Measurements from ENCODE around the gene GGCT. TPM values are rescaled to one million over a fixed set of nuclear protein-coding genes. Genes with fewer than 3 reads are reported as not detected.
"Not testable (repeated sequence)": the region's sequence is repeated elsewhere in the genome, so short reads cannot be mapped to it uniquely, and the experiment has no call there.

GGCT gene
- total RNA-seq, 2 donors from 2014 or later: 65.7 to 84.4 TPM

DNA sequence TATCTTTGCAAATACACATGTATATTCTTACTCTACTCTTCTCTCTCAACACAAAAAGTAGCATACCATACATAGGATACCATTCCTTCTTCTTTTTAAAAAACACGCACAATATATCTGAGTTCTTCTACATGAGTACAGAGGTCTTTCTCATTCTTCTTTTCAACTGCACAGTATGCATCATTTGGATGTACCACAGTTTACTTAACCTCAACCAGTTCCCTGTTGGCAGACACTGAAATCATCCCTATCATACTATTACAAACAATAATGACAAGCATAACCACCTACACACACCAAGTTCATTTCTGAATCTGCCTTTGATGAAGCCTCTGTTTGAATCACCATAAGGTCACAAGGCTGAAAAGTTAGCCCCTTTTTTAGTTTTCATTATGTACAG lies 25.7 kb upstream of the GGCT start:
- ATAC-seq (replicated peaks in 1 of 2) (peak; percentile 51 to 56), DNase-seq (no peak)
- peaks cover 0 to 2% of the 10 kb centered on the region in 2 donors for H3K9me3 Mint-ChIP-seq
- peak overlapping the region; percentile 43 for H3K27ac Mint-ChIP-seq
- peaks cover 10% of the 10 kb centered on the region for H3K4me1 Mint-ChIP-seq (ENCODE audit: low read depth)
- peaks cover 0 to 2% of the 10 kb centered on the region in 2 donors for H3K36me3 Mint-ChIP-seq (ENCODE audit: insufficient read depth in 2 of 2)
- no peak overlapping the region for H3K4me3 Mint-ChIP-seq
- no peaks in the 10 kb centered on the region for H3K27me3 Mint-ChIP-seq (ENCODE audit: low read depth)

DNA sequence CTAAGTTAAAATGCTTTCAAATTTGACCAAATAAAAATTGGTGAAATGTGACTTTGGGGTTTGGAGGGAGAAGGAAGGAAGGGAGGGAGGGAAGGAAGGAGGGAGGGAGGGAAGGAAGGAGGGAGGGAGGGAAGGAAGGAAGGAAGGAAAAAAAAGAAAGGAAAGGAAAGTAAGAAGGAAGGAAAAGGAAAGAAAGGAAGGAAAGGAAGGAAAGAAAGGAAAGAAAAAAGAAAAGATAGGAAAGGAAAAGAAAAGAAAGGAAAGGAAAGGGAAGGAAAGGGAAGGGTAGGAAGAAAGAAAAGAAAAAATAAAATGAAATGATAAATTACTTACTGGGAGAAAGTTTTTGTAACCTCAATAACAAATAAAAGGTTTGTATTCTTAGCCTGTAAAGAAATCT lies 24.1 kb upstream of the GGCT start:
- no peak for ATAC-seq (replicated peaks in 1 of 2)
- Mint-ChIP-seq H3K4me1 (ENCODE audit: low read depth) (peaks cover 10% of the 10 kb centered on the region), H3K36me3 (ENCODE audit: insufficient read depth in 2 of 2) (peaks cover 0 to 2% of the 10 kb centered on the region in 2 donors), H3K27ac (no peak overlapping the region), H3K4me3 (no peak overlapping the region), H3K9me3 (no peaks in the 10 kb centered on the region), H3K27me3 (ENCODE audit: low read depth) (no peaks in the 10 kb centered on the region)
- no peak for DNase-seq

DNA sequence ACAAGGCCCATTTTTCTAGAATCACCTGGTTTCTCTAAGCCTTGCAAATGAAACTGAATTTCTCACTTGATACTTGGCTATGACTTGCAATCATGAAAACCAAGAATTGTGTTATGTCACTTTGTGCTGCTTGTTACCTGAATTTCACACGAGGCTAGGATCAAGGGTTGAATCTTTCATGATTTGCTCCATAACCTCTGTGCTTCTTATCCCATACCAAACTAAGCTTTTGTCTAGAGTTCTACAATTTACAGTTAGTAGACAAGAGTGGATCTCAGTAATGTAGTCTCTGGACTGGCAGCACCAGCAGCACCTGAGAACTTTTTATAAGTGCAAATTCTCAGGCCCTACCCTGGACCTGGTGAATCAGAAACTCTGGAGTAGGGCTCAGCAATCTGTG lies 22.7 kb upstream of the GGCT start:
- DNase-seq; ATAC-seq (replicated peaks in 1 of 2): not testable (repeated sequence)
- H3K4me1 Mint-ChIP-seq (ENCODE audit: low read depth): peaks cover 10% of the 10 kb centered on the region

DNA sequence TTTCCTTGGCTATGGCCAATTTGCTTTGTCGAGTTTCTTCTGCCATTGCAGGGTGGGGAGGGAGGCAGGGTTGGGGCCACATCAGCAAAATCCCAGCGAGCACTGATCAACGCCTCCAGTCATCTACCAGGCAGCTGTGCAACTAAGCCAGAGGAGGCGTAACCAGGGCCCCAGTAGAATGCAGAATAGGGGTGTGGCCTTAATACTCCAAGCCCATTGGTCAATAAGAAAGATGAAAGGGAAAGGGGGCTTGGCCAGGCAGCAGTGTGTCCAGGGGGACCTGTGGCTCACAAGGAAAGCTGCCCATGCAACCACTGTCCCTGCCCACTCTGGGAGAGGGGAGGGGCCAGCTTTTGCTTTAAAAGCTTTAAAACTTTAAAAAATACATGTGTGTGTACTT lies 21.5 kb upstream of the GGCT start:
- Mint-ChIP-seq H3K36me3 (ENCODE audit: insufficient read depth in 2 of 2) (peaks cover 0 to 2% of the 10 kb centered on the region in 2 donors), H3K27ac (no peak overlapping the region)
- no peak for ATAC-seq (replicated peaks in 1 of 2)

More for the DNA sequence above, 22.7 kb upstream of the GGCT start:
- not testable (repeated sequence) for H3K9me3 Mint-ChIP-seq; H3K4me3 Mint-ChIP-seq; H3K27me3 Mint-ChIP-seq (ENCODE audit: low read depth); H3K27ac Mint-ChIP-seq; H3K36me3 Mint-ChIP-seq (ENCODE audit: insufficient read depth in 2 of 2)

DNA sequence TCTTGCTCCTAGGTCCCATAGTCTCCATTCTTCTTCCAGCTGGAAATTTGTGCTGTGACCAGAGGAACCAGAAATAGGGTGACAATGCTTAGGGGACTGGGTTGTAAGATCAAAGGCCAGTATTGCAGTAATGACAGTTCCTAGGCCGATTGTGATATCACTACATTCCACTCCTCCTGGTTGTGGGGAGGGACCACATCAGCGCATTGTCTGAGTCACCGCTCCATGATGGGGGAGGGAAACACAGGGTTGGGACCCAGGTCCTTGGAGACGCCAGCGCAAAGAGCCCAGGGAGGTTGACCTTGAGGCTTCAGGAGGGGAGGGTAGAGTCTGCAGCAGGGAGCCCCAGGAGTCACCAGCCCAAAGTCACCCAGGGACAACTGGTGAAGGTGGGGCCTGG lies 20.8 kb upstream of the GGCT start:
- Mint-ChIP-seq H3K4me3 (no peak overlapping the region), H3K4me1 (ENCODE audit: low read depth) (peaks cover 15% of the 10 kb centered on the region), H3K27ac (no peak overlapping the region), H3K9me3 (no peaks in the 10 kb centered on the region), H3K36me3 (ENCODE audit: insufficient read depth in 2 of 2) (peaks cover 0 to 2% of the 10 kb centered on the region in 2 donors), H3K27me3 (ENCODE audit: low read depth) (no peaks in the 10 kb centered on the region)
- ATAC-seq (replicated peaks in 1 of 2): no peak
- DNase-seq: no peak

More for the DNA sequence above, 21.5 kb upstream of the GGCT start:
- Mint-ChIP-seq H3K4me1 (ENCODE audit: low read depth) (peaks cover 12% of the 10 kb centered on the region), H3K9me3 (no peaks in the 10 kb centered on the region), H3K4me3 (no peak overlapping the region), H3K27me3 (ENCODE audit: low read depth) (no peaks in the 10 kb centered on the region)
- DNase-seq: no peak

DNA sequence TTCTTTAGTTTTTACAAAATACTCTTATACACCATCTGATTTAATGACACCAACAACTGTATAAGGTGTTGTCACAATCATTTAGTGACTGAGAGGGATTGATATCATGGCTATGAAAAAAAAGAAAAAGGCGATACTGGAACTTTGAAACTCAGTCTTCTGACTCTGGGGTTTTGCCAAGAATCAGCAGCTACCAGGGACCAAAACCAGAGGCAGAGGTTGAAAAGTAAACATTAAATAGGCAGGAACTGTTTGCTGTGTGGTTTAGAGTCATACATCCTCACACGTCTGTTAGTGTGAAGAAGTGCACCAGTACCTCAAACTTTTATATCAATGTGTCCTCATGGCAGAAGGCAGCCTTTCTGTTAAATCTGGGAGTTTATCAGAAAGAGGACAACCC lies 19.9 kb upstream of the GGCT start:
- no peak for ATAC-seq (replicated peaks in 1 of 2)
- Mint-ChIP-seq H3K36me3 (ENCODE audit: insufficient read depth in 2 of 2) (no peaks in the 10 kb centered on the region), H3K27ac (no peak overlapping the region), H3K9me3 (no peaks in the 10 kb centered on the region), H3K27me3 (ENCODE audit: low read depth) (no peaks in the 10 kb centered on the region), H3K4me1 (ENCODE audit: low read depth) (peaks cover 19% of the 10 kb centered on the region), H3K4me3 (peak overlapping the region in 1 of 2 donors; percentile 41)
- no peak for DNase-seq

DNA sequence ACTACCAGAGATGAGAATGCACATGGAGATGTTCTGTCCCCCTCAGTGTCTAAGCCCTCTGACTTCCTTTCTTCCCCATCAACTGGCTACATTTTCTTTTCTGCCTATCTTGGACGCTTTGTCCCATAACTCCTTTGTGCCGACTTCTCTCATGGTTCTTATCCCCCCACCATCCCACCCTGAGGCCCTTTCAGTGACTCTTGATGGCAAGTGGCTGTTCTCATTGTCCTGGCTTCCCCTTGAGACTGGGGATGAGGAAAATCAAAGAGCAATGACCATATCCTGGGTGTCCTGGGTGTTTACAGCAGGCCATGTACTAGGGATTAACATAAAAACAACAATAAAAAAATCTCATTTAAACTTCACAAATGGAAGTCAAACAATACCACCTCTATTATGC lies 18.8 kb upstream of the GGCT start:
- Mint-ChIP-seq H3K4me3 (no peak overlapping the region), H3K36me3 (ENCODE audit: insufficient read depth in 2 of 2) (no peaks in the 10 kb centered on the region), H3K27me3 (ENCODE audit: low read depth) (no peaks in the 10 kb centered on the region), H3K27ac (no peak overlapping the region), H3K9me3 (no peaks in the 10 kb centered on the region), H3K4me1 (ENCODE audit: low read depth) (peaks cover 19% of the 10 kb centered on the region)
- DNase-seq (no peak), ATAC-seq (replicated peaks in 1 of 2) (no peak)

DNA sequence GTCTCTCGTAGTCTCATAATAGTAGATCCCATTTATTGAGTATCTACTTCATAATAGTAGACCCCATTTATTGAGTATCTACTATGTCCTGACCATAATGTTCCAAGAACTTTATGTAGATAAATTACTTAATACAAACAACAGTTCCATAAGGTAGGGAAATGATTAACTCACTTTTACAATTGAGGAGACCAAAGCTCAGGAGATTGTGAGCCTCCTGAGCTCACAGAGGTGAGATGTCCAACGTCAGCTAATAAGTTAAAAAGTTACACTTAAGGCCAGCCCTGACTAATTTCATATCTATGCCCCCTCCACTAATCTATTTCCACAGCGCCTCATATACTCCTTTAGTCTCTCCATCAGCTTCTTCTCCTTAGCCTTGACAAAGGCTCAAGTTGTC lies 17.5 kb upstream of the GGCT start:
- Mint-ChIP-seq H3K4me1 (ENCODE audit: low read depth) (peaks cover 21% of the 10 kb centered on the region), H3K27ac (no peak overlapping the region), H3K36me3 (ENCODE audit: insufficient read depth in 2 of 2) (no peaks in the 10 kb centered on the region), H3K4me3 (no peak overlapping the region), H3K9me3 (no peaks in the 10 kb centered on the region), H3K27me3 (ENCODE audit: low read depth) (no peaks in the 10 kb centered on the region)
- DNase-seq: no peak
- no peak for ATAC-seq (replicated peaks in 1 of 2)

DNA sequence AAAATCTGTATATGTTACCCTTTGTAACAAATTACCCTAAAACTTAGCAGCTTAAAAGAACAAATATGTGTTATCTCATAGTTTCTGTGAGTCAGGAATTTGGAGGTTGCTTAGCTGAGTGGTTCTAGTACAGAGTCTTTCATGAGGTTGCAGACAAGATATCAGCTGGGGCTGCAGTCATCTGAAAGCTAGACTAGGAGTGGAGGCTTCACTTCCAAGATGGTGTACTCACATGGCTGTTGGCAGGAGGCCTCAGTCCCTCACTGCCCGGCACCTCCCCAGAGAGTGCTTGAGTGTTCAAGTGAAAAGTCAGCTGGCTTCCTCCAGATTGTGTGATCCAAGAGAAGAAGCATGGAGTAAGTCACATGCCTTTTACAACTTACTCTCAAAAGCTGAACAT lies 16.9 kb upstream of the GGCT start:
- peak overlapping the region; percentile 89 for H3K27ac Mint-ChIP-seq
- H3K36me3 Mint-ChIP-seq (ENCODE audit: insufficient read depth in 2 of 2): no peaks in the 10 kb centered on the region
- no peaks in the 10 kb centered on the region for H3K27me3 Mint-ChIP-seq (ENCODE audit: low read depth)
- H3K9me3 Mint-ChIP-seq: peaks cover 0 to 2% of the 10 kb centered on the region in 2 donors
- ATAC-seq (replicated peaks in 1 of 2) (peak; percentile 80 to 82), DNase-seq (peak in 1 of 2 donors; percentile 19)
- peaks cover 25% of the 10 kb centered on the region for H3K4me1 Mint-ChIP-seq (ENCODE audit: low read depth)
- H3K4me3 Mint-ChIP-seq: peak overlapping the region; percentile 0 to 49

DNA sequence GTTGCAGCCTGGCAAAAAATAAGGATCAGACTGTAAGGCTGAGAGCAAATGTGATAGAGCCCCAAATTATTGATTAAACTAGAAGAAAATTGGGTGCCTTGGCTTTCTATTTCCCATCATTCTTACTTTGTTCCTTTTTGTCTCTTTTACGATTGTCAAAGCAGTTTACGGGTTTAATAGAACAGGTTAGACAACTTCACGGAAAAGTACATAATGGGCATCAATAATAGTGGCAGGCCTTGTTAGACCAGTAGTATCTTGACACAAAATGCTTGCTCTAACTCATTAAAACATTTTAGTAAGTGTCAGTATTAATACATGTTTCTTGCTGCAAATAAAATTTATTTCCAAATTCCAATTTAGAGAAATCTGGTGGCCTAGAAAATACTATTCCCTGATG lies 14.5 kb upstream of the GGCT start:
- Mint-ChIP-seq H3K4me1 (ENCODE audit: low read depth) (peaks cover 27% of the 10 kb centered on the region), H3K27me3 (ENCODE audit: low read depth) (no peaks in the 10 kb centered on the region), H3K9me3 (peaks cover 0 to 2% of the 10 kb centered on the region in 2 donors), H3K36me3 (ENCODE audit: insufficient read depth in 2 of 2) (no peaks in the 10 kb centered on the region), H3K27ac (no peak overlapping the region), H3K4me3 (no peak overlapping the region)
- no peak for DNase-seq
- ATAC-seq (replicated peaks in 1 of 2): no peak

DNA sequence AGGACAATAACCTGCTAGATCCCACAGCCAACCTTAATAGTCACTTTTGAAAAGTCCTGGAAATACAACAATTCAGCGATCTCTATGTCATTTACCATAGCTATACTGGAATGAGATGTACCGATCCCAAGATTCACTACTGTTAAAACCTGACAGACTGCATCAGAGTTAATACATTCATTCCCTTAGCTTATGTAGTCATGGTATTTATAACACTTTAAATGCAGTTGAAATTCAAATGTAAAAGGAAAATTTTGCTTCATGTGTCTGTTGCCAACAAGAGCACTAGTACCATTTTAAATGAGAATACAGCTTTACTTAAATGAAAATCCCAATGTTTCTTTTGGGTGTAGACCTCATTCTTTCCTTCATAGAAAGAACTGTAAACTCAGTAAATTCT lies 11.1 kb upstream of the GGCT start:
- H3K27me3 Mint-ChIP-seq (ENCODE audit: low read depth): no peaks in the 10 kb centered on the region
- ATAC-seq (replicated peaks in 1 of 2): no peak
- H3K9me3 Mint-ChIP-seq: peaks cover 0 to 2% of the 10 kb centered on the region in 2 donors
- peaks cover 22% of the 10 kb centered on the region for H3K4me1 Mint-ChIP-seq (ENCODE audit: low read depth)
- no peaks in the 10 kb centered on the region for H3K36me3 Mint-ChIP-seq (ENCODE audit: insufficient read depth in 2 of 2)
- no peak overlapping the region for H3K27ac Mint-ChIP-seq
- H3K4me3 Mint-ChIP-seq: no peak overlapping the region
- no peak for DNase-seq

DNA sequence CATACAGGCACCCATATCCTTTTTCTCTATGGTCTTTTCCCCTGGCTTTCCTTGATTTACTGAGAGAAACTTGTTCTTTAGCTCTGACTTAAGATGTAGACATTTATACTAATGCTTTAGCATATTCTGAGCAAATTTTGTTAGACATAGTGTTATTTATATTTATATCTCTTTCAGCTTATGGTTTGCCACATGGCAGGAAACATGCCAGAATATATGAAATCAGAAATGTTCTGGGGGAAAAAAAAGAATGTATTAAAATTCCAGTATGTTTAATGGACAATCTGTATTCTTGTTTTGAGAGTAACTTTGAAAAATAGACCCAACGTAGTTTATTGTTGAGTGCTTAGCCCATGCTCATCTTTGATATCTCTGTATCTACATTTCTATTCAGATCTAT lies 10.1 kb upstream of the GGCT start:
- Mint-ChIP-seq H3K9me3 (peaks cover 0 to 2% of the 10 kb centered on the region in 2 donors), H3K36me3 (ENCODE audit: insufficient read depth in 2 of 2) (no peaks in the 10 kb centered on the region), H3K4me1 (ENCODE audit: low read depth) (peaks cover 13% of the 10 kb centered on the region), H3K27me3 (ENCODE audit: low read depth) (no peaks in the 10 kb centered on the region), H3K27ac (no peak overlapping the region), H3K4me3 (no peak overlapping the region)
- ATAC-seq (replicated peaks in 1 of 2) (no peak), DNase-seq (no peak)

DNA sequence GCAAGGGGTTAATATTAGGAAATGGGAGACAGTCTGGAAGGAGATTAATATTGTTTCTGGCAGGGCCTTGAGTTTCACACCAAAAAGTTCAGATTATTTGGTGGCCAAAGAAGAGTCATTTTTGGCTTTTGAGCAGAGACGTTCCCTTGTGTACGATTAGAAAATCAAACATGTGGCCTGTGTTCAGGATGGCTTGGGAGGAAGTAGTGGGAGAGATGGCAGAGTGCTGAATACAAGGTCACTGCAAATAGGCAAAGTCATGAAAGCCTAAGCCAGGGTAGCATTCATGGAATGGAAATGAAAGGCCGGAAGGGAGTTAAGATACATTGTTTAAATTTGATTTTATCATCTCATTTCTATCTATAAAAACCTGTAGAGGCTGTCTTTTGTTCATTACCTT lies 9.5 kb upstream of the GGCT start:
- Mint-ChIP-seq H3K27ac (no peak overlapping the region), H3K36me3 (ENCODE audit: insufficient read depth in 2 of 2) (no peaks in the 10 kb centered on the region), H3K9me3 (peaks cover 0 to 2% of the 10 kb centered on the region in 2 donors), H3K27me3 (ENCODE audit: low read depth) (no peaks in the 10 kb centered on the region), H3K4me1 (ENCODE audit: low read depth) (peaks cover 13% of the 10 kb centered on the region), H3K4me3 (no peak overlapping the region)
- DNase-seq: no peak
- ATAC-seq (replicated peaks in 1 of 2): no peak

DNA sequence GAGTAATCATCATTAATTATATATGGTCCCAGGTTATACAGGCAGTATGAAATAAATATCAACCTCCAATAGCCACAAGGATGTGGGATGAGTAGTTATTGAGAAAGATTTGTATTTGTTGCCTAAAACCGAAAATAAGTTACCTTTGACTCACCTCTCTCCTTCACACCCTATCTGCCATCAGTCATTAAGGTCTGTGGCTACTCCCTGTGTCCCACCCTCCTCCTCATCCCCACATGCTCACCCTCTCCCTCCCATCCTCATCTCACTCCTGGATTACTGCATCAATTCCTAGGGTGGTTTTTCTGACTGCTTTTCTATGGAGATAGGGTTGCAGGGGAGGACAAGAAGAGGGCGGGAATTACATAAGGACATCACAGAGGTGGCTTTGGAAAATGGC lies 9.1 kb upstream of the GGCT start:
- ATAC-seq (replicated peaks in 1 of 2) (peak in 1 of 2 donors; percentile 35), DNase-seq (no peak)
- no peak overlapping the region for H3K4me3 Mint-ChIP-seq
- peaks cover 0 to 2% of the 10 kb centered on the region in 2 donors for H3K9me3 Mint-ChIP-seq
- no peak overlapping the region for H3K27ac Mint-ChIP-seq
- H3K27me3 Mint-ChIP-seq (ENCODE audit: low read depth): no peaks in the 10 kb centered on the region
- peaks cover 17% of the 10 kb centered on the region for H3K4me1 Mint-ChIP-seq (ENCODE audit: low read depth)
- no peaks in the 10 kb centered on the region for H3K36me3 Mint-ChIP-seq (ENCODE audit: insufficient read depth in 2 of 2)
